HG03060 (cell line): ENCODE results near the gene PSMA3.

Source experiments
- ATAC-seq: cut with Tn5 transposase; IDR thresholded peaks from one replicate; pipeline ENCODE4 v1.9.1; 2021; ENCODE audit warnings: low read depth, moderate number of reproducible peaks; ENCODE audit not compliant: unreplicated experiment

The PSMA3 gene

GRCh38 chr14:58265401-58265800 is 20.8 kb downstream of the PSMA3 start:
- ATAC-seq: no peak

GRCh38 chr14:58270628-58271027 is 26.0 kb downstream of the PSMA3 start:
- no peak for ATAC-seq

- ATAC-seq: no peak
These were observed 28.1 kb downstream of the PSMA3 start for GRCh38 chr14:58272588-58273372.

- no peak for ATAC-seq
These were observed 30.2 kb downstream of the PSMA3 start for GRCh38 chr14:58274881-58275280.

- no peak for ATAC-seq
These were observed 31.0 kb downstream of the PSMA3 start for GRCh38 chr14:58275527-58276190.

- no peak for ATAC-seq
These were observed 31.6 kb downstream of the PSMA3 start for GRCh38 chr14:58276208-58276607.

- no peak for ATAC-seq
These were observed 33.5 kb downstream of the PSMA3 start for GRCh38 chr14:58278177-58278576.

GRCh38 chr14:58280954-58281787 is 36.5 kb downstream of the PSMA3 start:
- ATAC-seq: peak; percentile 55

- ATAC-seq: no peak
These were observed 37.3 kb downstream of the PSMA3 start for GRCh38 chr14:58281969-58282368.

- ATAC-seq: no peak
These were observed 38.4 kb downstream of the PSMA3 start for GRCh38 chr14:58282925-58283593.

- no peak for ATAC-seq
These were observed 39.1 kb downstream of the PSMA3 start for GRCh38 chr14:58283730-58284129.

- ATAC-seq: no peak
These were observed 40.5 kb downstream of the PSMA3 start for GRCh38 chr14:58285132-58285531.

GRCh38 chr14:58287607-58288042 is 43.0 kb downstream of the PSMA3 start:
- ATAC-seq: no peak

GRCh38 chr14:58288106-58288792 is 43.6 kb downstream of the PSMA3 start:
- ATAC-seq: no peak

GRCh38 chr14:58291646-58292045 is 47.0 kb downstream of the PSMA3 start:
- ATAC-seq: no peak

- ATAC-seq: no peak
These were observed 47.5 kb downstream of the PSMA3 start for GRCh38 chr14:58292187-58292586.

- no peak for ATAC-seq
These were observed 49.6 kb downstream of the PSMA3 start for GRCh38 chr14:58294201-58294600.

- ATAC-seq: no peak
These were observed 52.1 kb downstream of the PSMA3 start for GRCh38 chr14:58296726-58297125.

GRCh38 chr14:58297412-58297761 is 52.7 kb downstream of the PSMA3 start:
- no peak for ATAC-seq
